HCT116 (cell line): ENCODE measurements around the gene ANGPT4.

Source experiments
- ATF3 ChIP-seq: IDR thresholded peaks from 2 replicates; pipeline ENCODE4 v1.6.1; 2012
- CEBPB ChIP-seq: IDR thresholded peaks from 2 replicates; pipeline ENCODE4 v1.6.1; 2012; ENCODE audit warnings: low read depth

DNA sequence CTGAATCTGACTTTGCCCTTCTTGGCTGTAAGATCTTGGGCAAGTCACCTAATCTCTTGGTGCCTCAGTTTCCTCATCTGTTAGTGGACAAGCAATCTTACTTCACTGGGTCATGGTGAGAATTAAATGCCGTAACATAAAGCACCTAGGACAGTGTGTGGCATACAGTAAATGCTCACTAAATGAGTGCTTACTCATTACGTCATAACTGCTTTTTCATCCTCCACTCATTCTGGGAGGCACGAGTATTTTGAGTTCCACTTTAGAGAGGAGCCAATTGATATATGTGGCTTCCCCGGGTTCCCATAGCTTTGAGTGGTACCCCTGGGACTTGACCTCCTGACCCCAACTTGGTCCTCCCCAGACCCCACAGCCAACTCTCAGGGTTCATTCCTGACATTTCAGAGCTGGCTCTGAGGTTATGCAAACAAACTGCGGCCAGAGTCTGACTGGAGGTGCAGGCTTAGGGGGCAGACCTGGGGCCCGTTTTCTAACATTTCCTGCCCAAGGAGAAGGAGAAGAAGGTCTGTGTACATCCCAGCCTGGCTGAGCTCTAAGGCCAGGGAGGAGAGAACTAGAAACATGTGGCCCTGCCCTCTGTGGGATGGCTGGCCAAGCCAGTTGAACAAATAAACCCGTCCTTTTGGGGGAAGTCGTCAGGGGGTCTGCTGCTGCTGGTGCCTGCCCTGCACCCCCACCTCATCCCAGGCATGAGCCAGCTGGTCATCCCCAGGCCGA, 5.8 kb downstream of the ANGPT4 start:
- TF ChIP-seq CEBPB (no peak), ATF3 (no peak)
